ENCODE results near the gene CACFD1.

CACFD1 gene

DNA sequence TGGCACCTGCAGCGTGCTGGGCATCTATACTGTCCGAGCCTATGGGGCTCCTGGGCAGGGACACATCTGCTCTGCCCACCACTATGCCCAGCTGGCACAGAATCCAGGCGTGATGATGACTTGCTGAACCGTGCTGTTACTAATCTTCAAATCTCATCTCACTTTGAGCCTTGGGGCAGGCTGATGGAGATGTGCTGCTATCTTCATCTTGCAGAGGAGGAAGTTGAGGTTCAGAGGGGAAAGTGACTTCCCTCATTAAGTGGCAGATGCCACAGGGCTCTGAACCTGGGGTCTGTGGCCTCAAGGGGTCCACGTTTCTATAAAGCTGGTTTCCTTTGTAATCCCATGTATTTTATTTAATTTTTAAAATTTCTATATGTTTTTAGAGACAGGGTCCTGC is 14.4 kb downstream of the CACFD1 start:
- no peak for ATAC-seq (ENCODE audit: insufficient read depth, low read depth)
- Histone ChIP-seq H3K27me3 (ENCODE audit: insufficient read depth, low read length, poor library complexity) (no peaks in the 10 kb centered on the region), H3K4me2 (ENCODE audit: insufficient read depth, low read length) (no peak overlapping the region), H3K9me3 (ENCODE audit: insufficient read depth, low read length, severe bottlenecking) (no peaks in the 10 kb centered on the region), H3K4me3 (ENCODE audit: low read depth in 1 of 2, low read length in 2 of 2) (no peak overlapping the region), H3K27ac (ENCODE audit: low read length) (no peak overlapping the region), H3K36me3 (ENCODE audit: insufficient read depth, low read length) (peaks cover 24% of the 10 kb centered on the region), H2AFZ (ENCODE audit: low read depth, low read length) (no peak overlapping the region), H4K20me1 (ENCODE audit: insufficient read depth, low read length) (no peaks in the 10 kb centered on the region), H3K4me1 (ENCODE audit: insufficient read depth, low read length) (peaks cover 17% of the 10 kb centered on the region), H3K9ac (ENCODE audit: low read depth, low read length) (no peak overlapping the region), H3K79me2 (ENCODE audit: insufficient read depth, low read length) (0 out of 2 replicates have a peak, but pooled peaks cover 3% of the 10 kb centered on the region)
- TF ChIP-seq CTCF (IDR thresholded peaks at IDR 0.05; ENCODE audit: borderline replicate concordance, extremely low read depth, low read length, poor library complexity, severe bottlenecking) (no peak), EZH2 (IDR thresholded peaks at IDR 0.05; ENCODE audit: borderline replicate concordance, low read depth, low read length, severe bottlenecking) (no peak)
- no peak for DNase-seq

DNA sequence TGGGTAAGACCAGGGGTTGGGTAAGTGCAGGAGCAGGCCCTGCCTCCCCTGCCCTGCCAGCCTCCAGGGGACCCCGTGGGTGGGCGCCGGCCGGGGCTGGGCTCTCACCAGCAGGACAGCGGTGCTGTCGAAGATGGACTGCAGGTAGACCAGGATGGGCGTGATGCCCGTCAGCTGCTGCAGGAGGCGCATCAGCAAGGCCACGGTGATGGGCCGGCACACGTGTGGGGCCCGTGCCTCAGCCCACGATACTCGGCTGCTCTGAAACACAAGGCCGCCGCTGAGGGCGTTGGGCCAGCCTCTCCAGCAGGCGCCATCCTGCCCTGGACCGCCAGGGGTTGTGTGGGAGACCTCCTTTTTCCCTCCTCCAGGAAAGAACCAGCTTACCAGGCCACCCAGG is 15.1 kb downstream of the CACFD1 start:
- no peak overlapping the region for H3K4me2 ChIP-seq (ENCODE audit: insufficient read depth, low read length)
- H3K27ac ChIP-seq (ENCODE audit: low read length) = no peak overlapping the region
- H3K4me1 ChIP-seq (ENCODE audit: insufficient read depth, low read length) = peaks cover 23% of the 10 kb centered on the region
- ATAC-seq (ENCODE audit: insufficient read depth, low read depth) (no peak), DNase-seq (no peak)
- no peaks in the 10 kb centered on the region for H4K20me1 ChIP-seq (ENCODE audit: insufficient read depth, low read length)
- H3K27me3 ChIP-seq (ENCODE audit: insufficient read depth, low read length, poor library complexity) = no peaks in the 10 kb centered on the region
- peaks cover 24% of the 10 kb centered on the region for H3K36me3 ChIP-seq (ENCODE audit: insufficient read depth, low read length)
- no peak overlapping the region for H3K9ac ChIP-seq (ENCODE audit: low read depth, low read length)
- no peak overlapping the region for H2AFZ ChIP-seq (ENCODE audit: low read depth, low read length)
- TF ChIP-seq EZH2 (IDR thresholded peaks at IDR 0.05; ENCODE audit: borderline replicate concordance, low read depth, low read length, severe bottlenecking) (no peak), CTCF (IDR thresholded peaks at IDR 0.05; ENCODE audit: borderline replicate concordance, extremely low read depth, low read length, poor library complexity, severe bottlenecking) (no peak)
- H3K9me3 ChIP-seq (ENCODE audit: insufficient read depth, low read length, severe bottlenecking) = no peaks in the 10 kb centered on the region
- H3K4me3 ChIP-seq (ENCODE audit: low read depth in 1 of 2, low read length in 2 of 2) = no peak overlapping the region
- H3K79me2 ChIP-seq (ENCODE audit: insufficient read depth, low read length) = 0 out of 2 replicates have a peak, but pooled peaks cover 3% of the 10 kb centered on the region

DNA sequence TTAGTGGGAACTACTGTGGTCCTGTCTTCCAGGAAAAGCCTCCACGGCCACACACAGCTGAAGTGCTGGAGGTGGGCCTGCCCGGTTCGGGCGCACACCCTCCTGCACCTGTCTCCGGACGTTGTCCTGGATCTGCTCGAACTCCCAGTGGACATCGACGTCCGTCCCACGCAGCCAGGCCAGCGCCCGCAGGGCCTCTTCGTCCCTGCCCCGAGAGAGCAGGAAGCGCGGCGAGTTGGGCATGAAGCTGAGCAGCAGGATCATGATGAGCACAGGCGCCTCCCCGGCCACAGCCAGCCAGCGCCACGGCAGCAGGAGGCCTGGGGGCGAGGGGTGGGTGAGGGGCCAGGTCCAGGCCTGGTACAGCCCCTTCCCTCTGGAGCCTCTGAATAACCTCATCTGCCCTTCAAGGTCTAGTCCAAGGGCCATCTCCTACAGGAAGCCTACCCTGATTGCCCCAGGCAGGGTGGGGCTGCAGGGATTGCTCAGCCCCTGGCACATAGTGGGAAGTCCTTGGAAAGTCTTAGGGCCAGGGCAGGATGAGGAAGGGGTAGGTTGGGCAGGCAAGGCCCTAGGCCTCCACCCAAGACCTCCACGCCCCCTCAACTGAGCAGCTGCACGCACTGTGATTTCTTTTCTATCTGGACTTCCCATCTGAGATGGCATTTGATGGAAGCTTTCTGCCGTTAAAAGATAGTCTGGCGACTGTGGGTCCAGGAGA is 15.7 kb downstream of the CACFD1 start:
- no peaks in the 10 kb centered on the region for H4K20me1 ChIP-seq (ENCODE audit: insufficient read depth, low read length)
- H3K9ac ChIP-seq (ENCODE audit: low read depth, low read length) = no peak overlapping the region
- no peak overlapping the region for H2AFZ ChIP-seq (ENCODE audit: low read depth, low read length)
- H3K79me2 ChIP-seq (ENCODE audit: insufficient read depth, low read length) = 0 out of 2 replicates have a peak, but pooled peaks cover 3% of the 10 kb centered on the region
- H3K27ac ChIP-seq (ENCODE audit: low read length) = no peak overlapping the region
- ATAC-seq (ENCODE audit: insufficient read depth, low read depth) = no peak
- H3K4me2 ChIP-seq (ENCODE audit: insufficient read depth, low read length) = no peak overlapping the region
- H3K27me3 ChIP-seq (ENCODE audit: insufficient read depth, low read length, poor library complexity) = no peaks in the 10 kb centered on the region
- TF ChIP-seq CTCF (IDR thresholded peaks at IDR 0.05; ENCODE audit: borderline replicate concordance, extremely low read depth, low read length, poor library complexity, severe bottlenecking) = no peak
- TF ChIP-seq EZH2 (IDR thresholded peaks at IDR 0.05; ENCODE audit: borderline replicate concordance, low read depth, low read length, severe bottlenecking) = no peak
- H3K4me3 ChIP-seq (ENCODE audit: low read depth in 1 of 2, low read length in 2 of 2) = no peak overlapping the region
- H3K4me1 ChIP-seq (ENCODE audit: insufficient read depth, low read length) = peaks cover 25% of the 10 kb centered on the region
- no peak for DNase-seq
- peaks cover 24% of the 10 kb centered on the region for H3K36me3 ChIP-seq (ENCODE audit: insufficient read depth, low read length)
- H3K9me3 ChIP-seq (ENCODE audit: insufficient read depth, low read length, severe bottlenecking) = no peaks in the 10 kb centered on the region
